NCI-H2171 treated with DMSO at 0.1 percent for 48 hours (cell line): ENCODE data around the gene PLPPR4.
"Not testable (repeated sequence)": the region's sequence is repeated elsewhere in the genome, so short reads cannot be mapped to it uniquely, and the experiment has no call there.

Source experiments
- DNase-seq: peaks from one replicate; lab custom pipeline; 2025; lab: John Stamatoyannopoulos, UW

The PLPPR4 gene

GRCh38 chr1:99268021-99268420 is 3.7 kb downstream of the PLPPR4 start:
- DNase-seq = no peak

- DNase-seq = no peak
Measured at GRCh38 chr1:99269321-99269720, 5.0 kb downstream of the PLPPR4 start.

- DNase-seq = no peak
Measured at GRCh38 chr1:99270646-99271045, 6.4 kb downstream of the PLPPR4 start.

- DNase-seq = no peak
Measured at GRCh38 chr1:99271249-99271648, 7.0 kb downstream of the PLPPR4 start.

- no peak for DNase-seq
Measured at GRCh38 chr1:99277066-99277465, 12.8 kb downstream of the PLPPR4 start.

GRCh38 chr1:99279525-99279924 is 15.2 kb downstream of the PLPPR4 start:
- DNase-seq = peak; percentile 82

- no peak for DNase-seq
Measured at GRCh38 chr1:99281105-99281504, 16.8 kb downstream of the PLPPR4 start.

- DNase-seq = no peak
Measured at GRCh38 chr1:99282536-99282935, 18.2 kb downstream of the PLPPR4 start.

GRCh38 chr1:99283521-99283920 is 19.2 kb downstream of the PLPPR4 start:
- not testable (repeated sequence) for DNase-seq

GRCh38 chr1:99292886-99293285 is 28.6 kb downstream of the PLPPR4 start:
- no peak for DNase-seq

- no peak for DNase-seq
Measured at GRCh38 chr1:99297923-99298322, 33.6 kb downstream of the PLPPR4 start.

- no peak for DNase-seq
Measured at GRCh38 chr1:99304725-99305282, 40.5 kb downstream of the PLPPR4 start.

- no peak for DNase-seq
Measured at GRCh38 chr1:99305626-99306025, 41.3 kb downstream of the PLPPR4 start.

- no peak for DNase-seq
Measured at GRCh38 chr1:99306056-99306455, 41.8 kb downstream of the PLPPR4 start.

- DNase-seq = no peak
Measured at GRCh38 chr1:99306644-99307043, 42.4 kb downstream of the PLPPR4 start.

- no peak for DNase-seq
Measured at GRCh38 chr1:99315305-99315704, 51.0 kb downstream of the PLPPR4 start.

GRCh38 chr1:99326215-99326949 is 62.1 kb downstream of the PLPPR4 start:
- no peak for DNase-seq

- no peak for DNase-seq
Measured at GRCh38 chr1:99327357-99327756, 63.1 kb downstream of the PLPPR4 start.

GRCh38 chr1:99328171-99328570 is 63.9 kb downstream of the PLPPR4 start:
- no peak for DNase-seq

GRCh38 chr1:99331083-99331482 is 66.8 kb downstream of the PLPPR4 start:
- DNase-seq = no peak

GRCh38 chr1:99331636-99332035 is 67.3 kb downstream of the PLPPR4 start:
- no peak for DNase-seq

GRCh38 chr1:99332561-99332960 is 68.3 kb downstream of the PLPPR4 start:
- DNase-seq = no peak

GRCh38 chr1:99334991-99335390 is 70.7 kb downstream of the PLPPR4 start:
- no peak for DNase-seq
